H1 (cell line): Measurements from ENCODE around the gene NR2F2. TPM values are rescaled to one million over a fixed set of nuclear protein-coding genes. Genes with fewer than 3 reads are reported as not detected.

Source experiments
- CTBP2 ChIP-seq: IDR thresholded peaks from 2 replicates; pipeline ENCODE4 v1.7.0; 2011; ENCODE audit warnings: borderline replicate concordance, mild to moderate bottlenecking, moderate library complexity, mixed read lengths, low read length; ENCODE audit not compliant: insufficient read depth, insufficient read length
- EZH2 ChIP-seq: fragments of 200-600 bp; sonication (generic); IDR thresholded peaks from 2 replicates; pipeline ENCODE4 v1.7.1; 2012; ENCODE audit warnings: low read depth, mild to moderate bottlenecking, moderate library complexity, low read length, inconsistent platforms; ENCODE audit not compliant: severe bottlenecking
- NRF1 ChIP-seq: IDR thresholded peaks from 2 replicates; pipeline ENCODE4 v1.6.1; 2011; ENCODE audit warnings: mild to moderate bottlenecking, low read depth, low read length, improper control_type of control experiment
- PHF8 ChIP-seq: fragments of 200-600 bp; sonication (generic); conservative IDR thresholded peaks from 2 replicates; pipeline ENCODE4 v1.7.1; 2012; ENCODE audit warnings: low read depth, mild to moderate bottlenecking, inconsistent platforms, low read length, moderate library complexity
- polyA plus RNA-seq, 7 experiments: library from polyadenylated mRNA; depleted of rRNA in 3 of 7; stranded (reverse) in 5 of 7; unstranded in 2 of 7; fragments of >200 nt in 5 of 7; fragments of 200-250 nt in 2 of 7; gene quantifications; 1 replicate in 5 of 7; 2 replicates in 1 of 7; 4 replicates in 1 of 7; pipeline versions ENCODE4 v1.2.1 to v1.2.3, GENCODE V29; 2011 to 2013; ENCODE audit warnings: missing spikeins in 2 of 7, mixed read lengths in 2 of 7
- total RNA-seq: library from RNA; stranded (reverse); fragmentation: NEBNext Ultra II Directional; extraction: Animal tissue kit (Norgen Biotek cat#: 25700); gene quantifications from 2 replicates; pipeline ENCODE4 v1.2.1, GENCODE V29; 2021

Gene NR2F2
- total and polyA plus RNA-seq, 2 of the 8 experiments (the other 6 are each of a cell fraction or from before 2014, with no cell fraction given), result 0.03 TPM; not detected in 1

- TF ChIP-seq CTBP2 (no peak), PHF8 (no peak), NRF1 (no peak), EZH2 (no peak)
Measured at GRCh38 chr15:96285729-96286254, 44.7 kb upstream of the NR2F2 start (continued).
